Transverse colon (tissue), 4 donors: ENCODE data around the gene CRACDL. TPM values are rescaled to one million over a fixed set of nuclear protein-coding genes. Genes with fewer than 3 reads are reported as not detected.

Experiments
- DNase-seq: peaks from one replicate; pipeline ENCODE4 v3.0.0-alpha.2; 2019
- H3K27ac ChIP-seq, 4 donors: fragments of 200-600 bp; sonication (generic); 2 replicates each; pipeline ENCODE4 v1.5.1; 2016 to 2018; ENCODE audit warnings: inconsistent platforms in 4 of 4
- H3K27me3 ChIP-seq: fragments of 200-600 bp; sonication (generic); 2 replicates; pipeline ENCODE4 v1.5.1; 2017; ENCODE audit warnings: inconsistent platforms
- H3K36me3 ChIP-seq, 4 donors: fragments of 200-600 bp; sonication (generic); 2 replicates each; pipeline ENCODE4 v1.5.1; 2017 to 2019; ENCODE audit warnings: inconsistent platforms in 4 of 4
- H3K4me1 ChIP-seq, 4 donors: fragments of 200-600 bp; sonication (generic); 2 replicates each; pipeline ENCODE4 v1.5.1; 2017 to 2020; ENCODE audit warnings: inconsistent platforms in 4 of 4
- H3K4me3 ChIP-seq, 4 donors: fragments of 200-600 bp; sonication (generic); 1 replicate in 1 of 4; 2 replicates in 3 of 4; pipeline versions ENCODE4 v1.5.1 to v1.6.1; 2017 to 2019; ENCODE audit warnings: inconsistent platforms in 4 of 4
- H3K9me3 ChIP-seq, 2 donors: fragments of 200-600 bp; sonication (generic); 2 replicates each; pipeline ENCODE4 v1.5.1; 2017 to 2019; ENCODE audit warnings: inconsistent platforms in 2 of 2
- EP300 ChIP-seq: sonication (generic); formaldehyde crosslinking; IDR thresholded peaks from one replicate; pipeline ENCODE4 v1.6.1; 2017; ENCODE audit warnings: antibody characterized with exemption, low read depth
- POLR2A ChIP-seq: fragments of 450-650 bp; IDR thresholded peaks from one replicate; pipeline ENCODE4 v1.6.1; 2016; ENCODE audit warnings: antibody characterized with exemption, mild to moderate bottlenecking, moderate library complexity
- POLR2AphosphoS5 ChIP-seq, 3 donors: sonication (generic); formaldehyde crosslinking; IDR thresholded peaks; one replicate each; pipeline ENCODE4 v1.6.1; 2016; ENCODE audit warnings: antibody characterized with exemption in 3 of 3
- WGBS, 2 donors: methylation state at CpG; one replicate each; pipeline ENCODE4 v1.1.5; 2018; ENCODE audit warnings: low coverage in 1 of 2; 5-methylcytosine and 5-hydroxymethylcytosine counted together
- in situ Hi-C, 4 donors: fragments of 200-750 bp; cut with MboI; loops; one replicate each; pipeline versions ENCODE4 v1.15.0 to v1.15.1; 2017; ENCODE audit warnings: low sequenced_read_pairs in 3 of 4, low pct_ligation_motif_present in 1 of 4, low pct_unique_long_range_greater_than_20kb in 1 of 4
- intact Hi-C: fragments of 100-400 bp; cut with DNase I; formaldehyde crosslinking; loops from one replicate; pipeline ENCODE4 v1.15.1; 2023; ENCODE audit warnings: low total_unique reads
- total RNA-seq, 4 donors: library from RNA; depleted of rRNA; stranded (reverse); fragments of >200 nt; gene quantifications; one replicate each; pipeline ENCODE4 v1.1.0, GENCODE V29; 2016
- TF ChIP-seq, protein P1 (sequence below), 5 experiments: fragments of 200-600 bp in 3 of 5; fragments of 450-650 bp in 2 of 5; sonication (generic) in 3 of 5; IDR thresholded peaks; 1 replicate in 2 of 5; 2 replicates in 3 of 5; pipeline ENCODE4 v1.5.1; 2016 to 2017; ENCODE audit warnings: antibody characterized with exemption in 5 of 5, inconsistent platforms in 3 of 5, mild to moderate bottlenecking in 2 of 5, moderate library complexity in 1 of 5

Gene CRACDL
- total RNA-seq, 4 donors from 2014 or later: 15.1 to 21.3 (median 16.9) TPM

DNA sequence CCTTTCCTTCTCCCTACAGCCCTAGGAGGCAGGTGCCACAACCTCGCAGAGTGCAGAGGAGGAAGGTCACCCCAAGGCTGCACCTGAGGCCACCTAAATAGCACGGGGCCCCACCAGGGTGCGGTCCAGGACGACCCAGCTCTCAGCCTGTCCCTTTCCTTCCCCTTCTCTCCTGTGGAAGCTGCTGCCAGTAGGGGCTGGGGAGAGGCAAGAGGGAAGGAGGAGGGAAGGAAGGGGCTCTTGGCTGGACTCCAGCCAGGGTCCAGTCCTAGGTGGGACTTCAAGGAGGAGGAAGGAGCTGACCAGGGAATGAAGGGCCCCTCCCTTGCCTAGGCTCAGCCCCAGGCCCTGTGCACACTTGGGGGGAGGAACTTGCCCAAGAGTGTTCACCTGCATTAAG lies 11.1 kb downstream of the CRACDL start:
- Histone ChIP-seq H3K4me1 (no peaks in the 10 kb centered on the region), H3K9me3 (no peaks in the 10 kb centered on the region), H3K27me3 (no peaks in the 10 kb centered on the region), H3K27ac (no peak overlapping the region), H3K36me3 (no peaks in the 10 kb centered on the region), H3K4me3 (no peak overlapping the region)
- DNase-seq: no peak
- in situ Hi-C loops (no loop called here), intact Hi-C loops (no loop called here)
- WGBS, 2 donors: 54% methylated on average over 4 of the region's 4 CpGs; no CpG with 5 or more reads in 1 of the 2 donors
- TF ChIP-seq POLR2AphosphoS5 (IDR thresholded peaks at IDR 0.05): no peak
- no peak for TF ChIP-seq POLR2A
- TF ChIP-seq, protein P1, sequence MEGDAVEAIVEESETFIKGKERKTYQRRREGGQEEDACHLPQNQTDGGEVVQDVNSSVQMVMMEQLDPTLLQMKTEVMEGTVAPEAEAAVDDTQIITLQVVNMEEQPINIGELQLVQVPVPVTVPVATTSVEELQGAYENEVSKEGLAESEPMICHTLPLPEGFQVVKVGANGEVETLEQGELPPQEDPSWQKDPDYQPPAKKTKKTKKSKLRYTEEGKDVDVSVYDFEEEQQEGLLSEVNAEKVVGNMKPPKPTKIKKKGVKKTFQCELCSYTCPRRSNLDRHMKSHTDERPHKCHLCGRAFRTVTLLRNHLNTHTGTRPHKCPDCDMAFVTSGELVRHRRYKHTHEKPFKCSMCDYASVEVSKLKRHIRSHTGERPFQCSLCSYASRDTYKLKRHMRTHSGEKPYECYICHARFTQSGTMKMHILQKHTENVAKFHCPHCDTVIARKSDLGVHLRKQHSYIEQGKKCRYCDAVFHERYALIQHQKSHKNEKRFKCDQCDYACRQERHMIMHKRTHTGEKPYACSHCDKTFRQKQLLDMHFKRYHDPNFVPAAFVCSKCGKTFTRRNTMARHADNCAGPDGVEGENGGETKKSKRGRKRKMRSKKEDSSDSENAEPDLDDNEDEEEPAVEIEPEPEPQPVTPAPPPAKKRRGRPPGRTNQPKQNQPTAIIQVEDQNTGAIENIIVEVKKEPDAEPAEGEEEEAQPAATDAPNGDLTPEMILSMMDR (IDR thresholded peaks at IDR 0.05): no peak
- TF ChIP-seq EP300: no peak

DNA sequence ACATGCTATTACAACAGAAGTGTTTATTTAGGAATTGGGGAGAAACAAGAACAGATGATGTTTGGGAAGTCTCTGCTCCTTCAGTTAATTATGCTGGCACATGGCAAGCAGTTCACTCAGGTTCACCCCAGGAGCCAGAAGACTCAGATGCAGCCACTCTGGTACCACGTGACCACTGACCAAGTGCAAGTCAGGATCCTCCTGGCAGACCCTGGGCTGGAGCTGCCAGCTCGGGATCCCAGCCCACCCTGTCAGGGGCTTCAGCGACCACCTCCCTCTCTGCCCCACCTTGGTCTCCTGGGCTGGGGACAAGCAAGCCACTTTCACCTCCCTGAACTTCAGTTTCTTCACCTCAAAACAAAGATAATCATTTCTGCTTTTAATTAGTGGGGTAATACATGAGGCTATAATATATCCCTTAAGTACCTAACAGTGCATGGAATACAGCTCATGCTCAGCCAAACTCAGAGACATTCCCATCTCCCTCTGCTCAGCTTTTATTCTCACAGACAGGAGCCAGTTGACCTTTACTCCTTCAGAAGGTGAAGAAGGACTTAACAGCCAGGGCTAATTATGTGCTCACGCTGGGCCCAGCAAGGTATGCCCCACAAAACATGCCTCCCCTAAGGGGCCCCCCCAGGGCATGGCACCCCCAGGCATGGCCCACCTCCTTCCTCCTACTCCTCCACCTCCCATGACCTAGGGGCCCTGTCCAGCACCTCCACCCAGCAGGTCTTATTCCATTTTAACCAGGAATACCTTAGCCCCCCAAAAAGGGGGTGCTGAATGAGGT lies 11.8 kb downstream of the CRACDL start:
- no peaks in the 10 kb centered on the region for H3K36me3 ChIP-seq
- H3K27me3 ChIP-seq: no peaks in the 10 kb centered on the region
- H3K4me3 ChIP-seq: no peak overlapping the region
- no peak for DNase-seq
- no peak for TF ChIP-seq POLR2AphosphoS5 (IDR thresholded peaks at IDR 0.05)
- no peak for TF ChIP-seq POLR2A
- TF ChIP-seq, protein P1 (IDR thresholded peaks at IDR 0.05): no peak
- TF ChIP-seq EP300: no peak
- in situ Hi-C loops: no loop called here
- no peaks in the 10 kb centered on the region for H3K4me1 ChIP-seq
- no peaks in the 10 kb centered on the region for H3K9me3 ChIP-seq
- H3K27ac ChIP-seq: no peak overlapping the region
- intact Hi-C loops: no loop called here
- WGBS, 2 donors: 93 to 100% methylated on average over 1 to 4 of the region's 4 CpGs

DNA sequence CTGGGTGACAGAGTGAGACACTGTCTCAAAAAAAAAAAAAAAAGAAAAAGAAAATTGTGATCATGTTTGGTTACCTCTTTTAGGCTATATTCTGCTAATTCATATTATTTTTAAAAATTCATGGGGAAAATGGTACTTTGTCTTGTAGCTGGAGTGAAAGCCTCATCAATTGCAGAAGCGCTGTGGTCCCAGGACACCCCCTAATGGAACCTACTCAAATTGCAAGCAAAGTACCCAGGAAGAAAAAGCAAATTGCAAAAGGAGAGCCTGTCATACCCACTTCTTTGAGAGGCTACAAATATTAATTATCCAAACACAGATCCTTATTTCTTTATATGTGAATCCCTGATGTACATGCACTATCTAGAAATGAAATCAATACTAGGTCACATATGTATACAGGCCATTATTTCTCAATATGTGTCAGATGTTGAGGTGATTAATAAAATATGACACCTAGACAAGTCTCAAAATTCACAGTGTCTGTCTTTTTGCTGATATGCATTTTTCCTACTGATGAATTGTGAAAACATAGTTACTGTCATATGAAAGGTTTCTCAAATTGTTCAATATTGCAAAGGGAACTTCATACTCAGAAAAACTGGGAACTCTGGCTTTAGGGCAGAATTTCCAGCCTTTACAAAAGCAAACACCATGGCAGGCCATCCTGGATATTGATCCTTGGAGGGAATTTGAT lies 12.6 kb downstream of the CRACDL start:
- no peak for DNase-seq
- intact Hi-C loops: no loop called here
- no peaks in the 10 kb centered on the region for H3K27me3 ChIP-seq
- H3K27ac ChIP-seq: no peak overlapping the region
- in situ Hi-C loops: no loop called here
- H3K9me3 ChIP-seq: no peaks in the 10 kb centered on the region
- no peaks in the 10 kb centered on the region for H3K36me3 ChIP-seq
- H3K4me3 ChIP-seq: no peak overlapping the region
- WGBS, 2 donors: 86 to 92% methylated on average over 1 of the region's 1 CpG
- TF ChIP-seq EP300 (no peak), POLR2A (no peak), POLR2AphosphoS5 (IDR thresholded peaks at IDR 0.05) (no peak)
- TF ChIP-seq, protein P1 (IDR thresholded peaks at IDR 0.05): no peak
- H3K4me1 ChIP-seq: no peaks in the 10 kb centered on the region

DNA sequence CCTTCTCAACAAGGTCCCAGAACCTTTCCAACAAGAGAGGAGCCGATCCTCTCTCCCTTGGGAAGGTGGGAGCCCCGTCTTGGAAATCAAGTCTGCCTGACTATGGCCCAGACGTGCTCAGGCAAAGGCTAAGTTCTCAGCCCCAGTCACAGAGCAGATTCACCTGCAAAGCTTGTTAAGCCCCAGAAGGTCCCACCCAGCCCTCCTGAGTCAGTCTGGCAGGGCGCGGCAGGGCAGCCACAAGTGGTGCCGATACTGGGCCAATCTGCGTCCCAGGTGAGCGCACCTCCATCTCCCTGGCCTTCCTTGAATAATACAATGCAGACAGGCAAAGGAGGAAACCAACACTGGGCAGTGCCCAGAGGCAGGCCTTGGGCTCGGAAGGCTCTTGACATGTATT lies 15.0 kb downstream of the CRACDL start:
- DNase-seq: no peak
- in situ Hi-C loops: no loop called here
- Histone ChIP-seq H3K27ac (no peak overlapping the region), H3K4me3 (no peak overlapping the region), H3K4me1 (no peaks in the 10 kb centered on the region), H3K27me3 (no peaks in the 10 kb centered on the region), H3K36me3 (no peaks in the 10 kb centered on the region), H3K9me3 (no peaks in the 10 kb centered on the region)
- intact Hi-C loops: no loop called here
- TF ChIP-seq POLR2A (no peak), POLR2AphosphoS5 (IDR thresholded peaks at IDR 0.05) (no peak), EP300 (no peak)
- TF ChIP-seq, protein P1 (IDR thresholded peaks at IDR 0.05): no peak
- 91% methylated on average over 9 of the region's 9 CpGs; no CpG with 5 or more reads in 1 of the 2 donors for WGBS, 2 donors
